Brain microvascular endothelial cell (primary cell): ENCODE results near the gene SYNE3.

Experiments used
- DNase-seq: peaks from one replicate; pipeline ENCODE4 v3.0.0-alpha.2; 2020
- H3K27ac ChIP-seq: fragments of 250-450 bp; sonication (Bioruptor Pico); 2 replicates; pipeline ENCODE4 v1.5.1; 2020; ENCODE audit warnings: mild to moderate bottlenecking, moderate library complexity
- H3K27me3 ChIP-seq: fragments of 250-450 bp; sonication (Bioruptor Pico); replicated peaks from 2 replicates; pipeline ENCODE4 v1.5.1; 2020; ENCODE audit warnings: mild to moderate bottlenecking
- H3K36me3 ChIP-seq: fragments of 250-450 bp; sonication (Bioruptor Pico); replicated peaks from 2 replicates; pipeline ENCODE4 v1.5.1; 2020; ENCODE audit warnings: mild to moderate bottlenecking
- H3K4me3 ChIP-seq: 2 replicates; pipeline ENCODE4 v1.5.1; 2011; ENCODE audit warnings: low read depth, mild to moderate bottlenecking, control low read depth, low read length, moderate library complexity
- CTCF ChIP-seq: IDR thresholded peaks from 2 replicates; pipeline ENCODE4 v1.5.1; 2011; ENCODE audit warnings: low read depth, mild to moderate bottlenecking, moderate library complexity, low read length, control low read depth, inconsistent platforms; ENCODE audit errors: missing control alignments
- in situ Hi-C: cut with HindIII; loops from 2 replicates; pipeline ENCODE4 v1.10.0; 2017; ENCODE audit warnings: low sequenced_read_pairs, low pct_ligation_motif_present

SYNE3 gene

GRCh38 chr14:95530473-95531276 is 14.2 kb upstream of the SYNE3 start:
- Histone ChIP-seq H3K4me3 (no peak overlapping the region), H3K27me3 (no peaks in the 10 kb centered on the region), H3K27ac (peak overlapping the region; percentile 47), H3K36me3 (no peaks in the 10 kb centered on the region)
- no peak for TF ChIP-seq CTCF
- DNase-seq = no peak
- in situ Hi-C loops = no loop called here

DNA sequence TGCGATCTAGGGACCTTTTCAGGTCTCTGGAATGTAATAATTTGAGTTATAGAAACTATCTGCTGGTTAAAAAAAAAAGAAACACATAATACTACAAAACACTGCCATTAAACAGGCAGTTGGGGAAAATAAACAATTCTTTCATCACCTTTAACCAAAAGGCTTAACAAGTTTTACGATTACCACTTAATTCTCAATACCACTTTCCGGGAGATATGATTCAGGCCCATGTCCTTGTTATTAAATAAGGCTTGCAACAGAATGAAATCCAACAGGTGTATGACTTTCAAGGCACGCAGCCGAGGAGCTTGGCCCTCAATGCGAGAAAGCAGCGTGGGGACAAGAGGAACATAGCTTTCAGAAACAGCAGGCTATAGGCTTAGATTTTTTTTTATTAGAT is 12.8 kb upstream of the SYNE3 start:
- in situ Hi-C loops = no loop called here
- TF ChIP-seq CTCF = no peak

GRCh38 chr14:95527387-95528002 is 11.0 kb upstream of the SYNE3 start:
- TF ChIP-seq CTCF = peak; percentile 82
- Histone ChIP-seq H3K27me3 (no peaks in the 10 kb centered on the region), H3K4me3 (no peak overlapping the region), H3K27ac (peak overlapping the region; percentile 44), H3K36me3 (no peaks in the 10 kb centered on the region)
- DNase-seq = peak; percentile 72
- in situ Hi-C loops = no loop called here

More for the DNA sequence above, 12.8 kb upstream of the SYNE3 start:
- Histone ChIP-seq H3K36me3 (no peaks in the 10 kb centered on the region), H3K27ac (no peak overlapping the region), H3K27me3 (no peaks in the 10 kb centered on the region), H3K4me3 (no peak overlapping the region)
- no peak for DNase-seq

DNA sequence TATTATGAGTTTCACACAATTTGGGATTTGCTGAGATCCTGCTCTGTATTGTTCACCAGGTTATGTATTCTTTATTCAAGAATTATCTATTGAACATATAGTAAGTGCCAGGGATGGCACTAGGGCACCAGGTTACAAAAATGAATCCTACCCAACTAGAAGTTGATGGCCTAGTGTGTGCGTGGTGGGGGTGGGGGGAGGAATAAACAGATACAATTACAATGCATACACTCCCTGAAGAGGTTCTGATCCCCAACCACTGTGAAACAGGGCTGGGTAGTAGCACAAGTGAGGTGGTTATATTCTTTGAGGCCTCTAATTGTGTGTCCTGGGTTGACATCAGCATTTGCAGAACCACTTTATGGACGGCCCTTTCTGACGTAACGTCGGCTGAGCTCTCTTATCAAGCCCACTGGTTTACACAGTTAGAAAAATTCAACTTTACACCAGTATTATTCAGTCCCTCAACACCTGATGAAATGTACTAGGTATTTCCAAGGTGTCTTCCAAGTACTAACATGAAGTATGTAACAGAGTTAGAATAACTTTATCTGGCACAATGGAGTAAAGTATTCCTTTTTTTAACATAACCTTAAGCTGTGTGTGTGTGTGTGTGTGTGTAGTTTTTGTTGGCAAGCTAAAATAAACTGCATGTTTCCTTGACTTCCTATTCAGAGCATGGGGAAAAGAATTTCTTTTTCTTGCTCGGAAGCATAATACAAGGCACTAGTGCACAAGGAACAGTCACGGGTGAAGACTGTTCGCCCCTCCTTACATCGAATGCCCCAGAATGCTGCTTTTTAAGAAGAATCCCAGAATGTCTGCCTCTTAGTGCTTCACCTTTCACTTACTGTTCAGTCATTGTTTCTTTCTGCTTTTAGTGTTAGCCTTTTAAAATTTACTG is 10.3 kb upstream of the SYNE3 start:
- no peak for DNase-seq
- Histone ChIP-seq H3K36me3 (no peaks in the 10 kb centered on the region), H3K27me3 (no peaks in the 10 kb centered on the region), H3K4me3 (no peak overlapping the region), H3K27ac (peak overlapping the region; percentile 44)
- no peak for TF ChIP-seq CTCF
- in situ Hi-C loops = no loop called here

DNA sequence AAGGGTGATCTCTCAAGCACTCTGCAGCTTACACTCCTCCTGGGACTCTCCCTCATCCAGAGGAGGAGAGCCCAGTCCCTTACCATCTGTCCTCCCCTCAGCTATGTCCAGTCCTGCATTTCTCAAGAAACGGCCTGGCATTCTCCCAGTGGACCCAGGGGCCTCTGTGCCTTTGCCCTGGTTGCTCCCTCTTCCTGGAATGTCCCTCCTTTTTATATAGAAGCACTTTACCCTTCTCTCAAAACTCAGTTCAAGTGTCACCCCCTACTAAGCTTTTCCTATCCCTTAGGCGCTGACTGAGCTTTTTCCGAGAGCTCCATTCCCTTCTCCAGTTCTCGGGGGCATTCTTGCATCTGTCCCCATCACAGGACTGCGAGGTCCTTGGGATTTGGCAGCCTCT is 9.5 kb upstream of the SYNE3 start:
- Histone ChIP-seq H3K27me3 (no peaks in the 10 kb centered on the region), H3K27ac (no peak overlapping the region), H3K4me3 (no peak overlapping the region), H3K36me3 (no peaks in the 10 kb centered on the region)
- in situ Hi-C loops = no loop called here
- TF ChIP-seq CTCF = no peak
- DNase-seq = no peak
